ENCODE results near the gene SMIM44. TPM values are rescaled to one million over a fixed set of nuclear protein-coding genes. Genes with fewer than 3 reads are reported as not detected.
A peak's percentile ranks its signal among the peaks of the same experiment; 100 is the strongest.
"Not testable (repeated sequence)": the region's sequence is repeated elsewhere in the genome, so short reads cannot be mapped to it uniquely, and the experiment has no call there.

Gene SMIM44
- polyA plus RNA-seq, 1 donor: not detected

- no peak for DNase-seq
Observed at GRCh38 chr19:3457528-3458228, 25.6 kb downstream of the SMIM44 start.

GRCh38 chr19:3456925-3457527 is 26.2 kb downstream of the SMIM44 start:
- DNase-seq: no peak

GRCh38 chr19:3455960-3456601 is 27.2 kb downstream of the SMIM44 start:
- DNase-seq: no peak

- no peak for DNase-seq
Observed at GRCh38 chr19:3455393-3455955, 27.8 kb downstream of the SMIM44 start.

GRCh38 chr19:3454656-3455392 is 28.4 kb downstream of the SMIM44 start:
- DNase-seq: no peak

GRCh38 chr19:3453840-3454239 is 29.4 kb downstream of the SMIM44 start:
- no peak for DNase-seq

GRCh38 chr19:3452942-3453214 is 30.4 kb downstream of the SMIM44 start:
- not testable (repeated sequence) for DNase-seq

GRCh38 chr19:3452171-3452941 is 30.9 kb downstream of the SMIM44 start:
- no peak for DNase-seq

- DNase-seq: no peak
Observed at GRCh38 chr19:3451451-3451866, 31.8 kb downstream of the SMIM44 start.

- DNase-seq: no peak
Observed at GRCh38 chr19:3450796-3451411, 32.3 kb downstream of the SMIM44 start.

GRCh38 chr19:3448616-3449334 is 34.5 kb downstream of the SMIM44 start:
- no peak for DNase-seq

GRCh38 chr19:3446657-3447056 is 36.6 kb downstream of the SMIM44 start:
- DNase-seq: not testable (repeated sequence)

- no peak for DNase-seq
Observed at GRCh38 chr19:3444695-3445234, 38.5 kb downstream of the SMIM44 start.

- peak; percentile 62 for DNase-seq
Observed at GRCh38 chr19:3443840-3444694, 39.2 kb downstream of the SMIM44 start.

- DNase-seq: no peak
Observed at GRCh38 chr19:3442487-3443071, 40.7 kb downstream of the SMIM44 start.

GRCh38 chr19:3441986-3442329 is 41.3 kb downstream of the SMIM44 start:
- DNase-seq: no peak

- DNase-seq: no peak
Observed at GRCh38 chr19:3441089-3441985, 41.9 kb downstream of the SMIM44 start.

GRCh38 chr19:3440082-3440481 is 43.2 kb downstream of the SMIM44 start:
- DNase-seq: no peak

All from left kidney (tissue), 2 donors.